K562 (cell line): ENCODE data around the gene YEATS2. TPM values are rescaled to one million over a fixed set of nuclear protein-coding genes. Genes with fewer than 3 reads are reported as not detected.

Source experiments
- ATAC-seq: fragments of 200-7000 bp; cut with Tn5 transposase; 3 replicates; pipeline ENCODE4 v1.9.1; 2020; ENCODE audit warnings: moderate library complexity
- BruUV-seq: library from RNA; stranded (reverse); fragments of 400-500 nt; replicated peaks from 2 replicates; lab custom pipeline; 2021; lab: Mats Ljungman, UMichigan
- CTCF ChIA-PET: fragments of 300-600 bp; formaldehyde crosslinking; extraction: SDS; loops from one replicate; lab custom pipeline; 2021; ENCODE audit warnings: low intra/inter-chr PET ratio; lab: Yijun Ruan, JAX
- POLR2A ChIA-PET: fragments of 300-600, 350-650 bp; sonication (Branson Sonifier 250); formaldehyde crosslinking; extraction: SDS; loops from one replicate; lab custom pipeline; 2021; ENCODE audit warnings: antibody characterized with exemption, inconsistent platforms; lab: Yijun Ruan, JAX
- DNase-seq, 4 experiments: peaks; one replicate each; pipeline versions ENCODE4 v3.0.0 to v3.0.0-alpha.2; 2011 to 2018; ENCODE audit warnings: low spot score in 3 of 4, mixed read lengths in 3 of 4; ENCODE audit errors: extremely low read depth in 1 of 4
- FAIRE-seq: peaks from 2 replicates; lab custom pipeline; 2011; peaks lifted over from hg19 to GRCh38; lab: Jason Lieb, UNC
- H2AFZ ChIP-seq: 2 replicates; pipeline ENCODE4 v1.6.0; 2011; ENCODE audit warnings: low read depth, low read length, control low read depth, inconsistent platforms
- H3K27ac ChIP-seq: fragments of 200-600 bp; 3 replicates; pipeline ENCODE4 v1.8.0; 2011; ENCODE audit warnings: low read depth, mild to moderate bottlenecking, control low read depth, inconsistent platforms, low read length, moderate library complexity, mixed read lengths; ENCODE audit errors: extremely low read depth
- H3K27me3 ChIP-seq, 2 experiments: fragments of 300-600 bp in 1 of 2; 2 replicates in 1 of 2; 3 replicates in 1 of 2; pipeline versions ENCODE4 v1.6.0 to v1.8.0; 2011; ENCODE audit warnings: inconsistent platforms in 2 of 2, low read length in 2 of 2, mild to moderate bottlenecking in 1 of 2, mixed read lengths in 1 of 2, moderate library complexity in 1 of 2; ENCODE audit not compliant: control insufficient read depth in 2 of 2, insufficient read depth in 2 of 2
- H3K36me3 ChIP-seq: fragments of 300-600 bp; 3 replicates; pipeline ENCODE4 v1.8.0; 2011; ENCODE audit warnings: mild to moderate bottlenecking, low read length, inconsistent platforms; ENCODE audit not compliant: control insufficient read depth, insufficient read depth
- H3K4me1 ChIP-seq, 2 experiments: fragments of 200-600 bp in 1 of 2; replicated peaks in 1 of 2; 2 replicates in 1 of 2; 3 replicates in 1 of 2; pipeline versions ENCODE4 v1.5.1 to v1.8.0; 2011; ENCODE audit warnings: inconsistent platforms in 2 of 2, low read length in 2 of 2, mild to moderate bottlenecking in 1 of 2, mixed read lengths in 1 of 2, moderate library complexity in 1 of 2; ENCODE audit not compliant: control insufficient read depth in 2 of 2, insufficient read depth in 2 of 2
- H3K4me2 ChIP-seq: 2 replicates; pipeline ENCODE4 v1.6.1; 2011; ENCODE audit warnings: low read length, control low read depth, inconsistent platforms, mixed read lengths; ENCODE audit not compliant: insufficient read depth
- H3K4me3 ChIP-seq: fragments of 200-600 bp; sonication (generic), shearing (Covaris generic); 2 replicates; pipeline ENCODE4 v1.5.1; 2016; ENCODE audit warnings: control low read depth, inconsistent platforms
- H3K79me2 ChIP-seq: fragments of 200-600 bp; 3 replicates; pipeline ENCODE4 v1.8.0; 2011; ENCODE audit warnings: low read length, inconsistent platforms; ENCODE audit not compliant: control insufficient read depth, insufficient read depth
- H3K9ac ChIP-seq, 2 experiments: 2 replicates each; pipeline versions ENCODE4 v1.6.0 to v1.6.1; 2011; ENCODE audit warnings: low read depth in 2 of 2, low read length in 2 of 2, control low read depth in 1 of 2, inconsistent platforms in 1 of 2, mild to moderate bottlenecking in 1 of 2, mixed read lengths in 1 of 2; ENCODE audit not compliant: insufficient read depth in 1 of 2
- H3K9me1 ChIP-seq: one replicate; pipeline ENCODE4 v1.6.0; 2011; ENCODE audit warnings: inconsistent platforms, mild to moderate bottlenecking, low read length, moderate library complexity; ENCODE audit not compliant: control insufficient read depth, insufficient read depth
- H3K9me3 ChIP-seq: replicated peaks from 2 replicates; pipeline ENCODE4 v1.5.1; 2011; ENCODE audit warnings: low read depth, low read length, inconsistent platforms; ENCODE audit not compliant: control insufficient read depth, insufficient read depth
- H4K20me1 ChIP-seq: replicated peaks from 2 replicates; pipeline ENCODE4 v1.6.1; 2011; ENCODE audit warnings: low read length, inconsistent platforms, mixed read lengths; ENCODE audit not compliant: control insufficient read depth, insufficient read depth
- HDAC6 ChIP-seq: IDR thresholded peaks from 2 replicates; pipeline ENCODE4 v1.6.1; 2012; ENCODE audit warnings: low read depth, mild to moderate bottlenecking, control low read depth, inconsistent platforms, low read length, moderate library complexity
- HOXB6 ChIP-seq: fragments of 250-450 bp; sonication (Bioruptor Pico); IDR thresholded peaks from 2 replicates; pipeline ENCODE4 v1.5.1; 2022; ENCODE audit warnings: mild to moderate bottlenecking, borderline replicate concordance
- MCM7 ChIP-seq, 2 experiments: fragments of 450-650 bp; IDR thresholded peaks; 2 replicates each; pipeline ENCODE4 v1.6.1; 2016 to 2018
- PML ChIP-seq: IDR thresholded peaks from 2 replicates; pipeline ENCODE4 v1.6.1; 2012; ENCODE audit warnings: low read length, inconsistent platforms
- PRDM10 ChIP-seq: fragments of 450-650 bp; IDR thresholded peaks from 2 replicates; pipeline ENCODE4 v1.6.1; 2018; ENCODE audit not compliant: partially characterized antibody
- U2AF2 ChIP-seq: fragments of 200-400 bp; formaldehyde crosslinking; optimal IDR thresholded peaks from 2 replicates; pipeline ENCODE3; 2017; ENCODE audit warnings: low read depth, mild to moderate bottlenecking, low read length
- ZBTB34 ChIP-seq: fragments of 250-450 bp; sonication (Bioruptor Pico); IDR thresholded peaks from 2 replicates; pipeline ENCODE4 v1.8.0; 2021; ENCODE audit warnings: mild to moderate bottlenecking, moderate library complexity
- WGBS: fragments of 100-300 bp; shearing (Covaris generic); methylation state at CpG from one replicate; pipeline ENCODE4 v1.1.6; 2016; ENCODE audit warnings: low coverage, mixed read lengths; ENCODE audit not compliant: insufficient coverage; ENCODE audit errors: missing lambda C conversion rate; 5-methylcytosine and 5-hydroxymethylcytosine counted together
- in situ Hi-C: fragments of 300-500 bp; cut with MboI; formaldehyde crosslinking; loops from 4 replicates; pipeline ENCODE4 v1.15.0; 2018; ENCODE audit warnings: inconsistent platforms, mixed read lengths
- intact Hi-C: fragments of 100-400 bp; cut with micrococcal nuclease; formaldehyde crosslinking; loops from 2 replicates; pipeline ENCODE4 v1.14.2; 2022
- polyA plus RNA-seq, 8 experiments: library from polyadenylated mRNA; depleted of rRNA in 4 of 8; stranded (reverse) in 5 of 8; unstranded in 3 of 8; fragments of >200 nt; fragmentation: Nextera tagmentation in 2 of 8; fragmentation: Illumina TruSeq in 1 of 8; extraction: Ambion mirVana in 2 of 8; extraction: Trizol in 1 of 8; gene quantifications; 2 replicates each; pipeline versions ENCODE4 v1.2.1 to v1.2.3, GENCODE V29; 2011 to 2014; ENCODE audit warnings: inconsistent platforms in 1 of 8, missing spikeins in 1 of 8
- total RNA-seq, 7 experiments: library from RNA; depleted of rRNA in 6 of 7; stranded (reverse); fragments of >200 nt in 6 of 7; fragmentation: Illumina TruSeq in 2 of 7; extraction: Trizol in 2 of 7; gene quantifications; 2 replicates each; pipeline versions ENCODE4 v1.2.1 to v1.2.3, GENCODE V29; 2011 to 2021; ENCODE audit warnings: low replicate concordance in 1 of 7
- TF ChIP-seq, protein P1 (sequence below): sonication (generic); formaldehyde crosslinking; IDR thresholded peaks from 2 replicates; pipeline ENCODE4 v1.8.1; 2022; ENCODE audit warnings: missing genetic modification reagents

Gene YEATS2
- total and polyA plus RNA-seq, 9 of the 15 experiments (the other 6 are each of a cell fraction or from before 2014, with no cell fraction given): 1.8 to 35.2 (median 19.0) TPM

- DNase-seq: no peak
- no peak for ATAC-seq
- Histone ChIP-seq H4K20me1 (no peaks in the 10 kb centered on the region), H2AFZ (no peak overlapping the region), H3K27ac (no peak overlapping the region), H3K79me2 (no peaks in the 10 kb centered on the region), H3K4me3 (no peak overlapping the region), H3K36me3 (no peaks in the 10 kb centered on the region), H3K4me1 (no peaks in the 10 kb centered on the region), H3K9ac (no peak overlapping the region), H3K4me2 (no peak overlapping the region), H3K27me3 (no peaks in the 10 kb centered on the region), H3K9me3 (no peaks in the 10 kb centered on the region), H3K9me1 (no peaks in the 10 kb centered on the region)
- no peak for FAIRE-seq
- in situ Hi-C loops (no loop called here), intact Hi-C loops (no loop called here)
- WGBS: 55% methylated on average over 3 of the region's 3 CpGs
- POLR2A ChIA-PET: no interaction called here
- no TSS peak for BruUV-seq
- CTCF ChIA-PET: no interaction called here
- TF ChIP-seq HDAC6: no peak
- no peak for TF ChIP-seq PML
- no peak for TF ChIP-seq MCM7 (IDR thresholded peaks at IDR 0.05)
- TF ChIP-seq PRDM10: no peak
- TF ChIP-seq, protein P1, sequence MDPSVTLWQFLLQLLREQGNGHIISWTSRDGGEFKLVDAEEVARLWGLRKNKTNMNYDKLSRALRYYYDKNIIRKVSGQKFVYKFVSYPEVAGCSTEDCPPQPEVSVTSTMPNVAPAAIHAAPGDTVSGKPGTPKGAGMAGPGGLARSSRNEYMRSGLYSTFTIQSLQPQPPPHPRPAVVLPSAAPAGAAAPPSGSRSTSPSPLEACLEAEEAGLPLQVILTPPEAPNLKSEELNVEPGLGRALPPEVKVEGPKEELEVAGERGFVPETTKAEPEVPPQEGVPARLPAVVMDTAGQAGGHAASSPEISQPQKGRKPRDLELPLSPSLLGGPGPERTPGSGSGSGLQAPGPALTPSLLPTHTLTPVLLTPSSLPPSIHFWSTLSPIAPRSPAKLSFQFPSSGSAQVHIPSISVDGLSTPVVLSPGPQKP (CRISPR knock-in tag): no peak
- TF ChIP-seq U2AF2: no peak
- no peak for TF ChIP-seq HOXB6 (CRISPR knock-in tag)
- TF ChIP-seq ZBTB34 (CRISPR knock-in tag): no peak
Measured at GRCh38 chr3:183664913-183665381, 32.6 kb upstream of the YEATS2 start.
